Uterus (tissue), 4 donors: Measurements from ENCODE around the gene ONECUT3. TPM values are rescaled to one million over a fixed set of nuclear protein-coding genes. Genes with fewer than 3 reads are reported as not detected.

Experiments used
- DNase-seq, 2 donors: peaks; one replicate each; pipeline ENCODE4 v3.0.0-alpha.2; 2019 to 2020
- H3K27ac ChIP-seq, 2 donors: fragments of 200-600 bp; sonication (generic); 1 replicate in 1 of 2; 2 replicates in 1 of 2; pipeline ENCODE4 v1.5.1; 2016 to 2018
- H3K27me3 ChIP-seq, 2 donors: fragments of 200-600 bp; sonication (generic); one replicate each; pipeline ENCODE4 v1.5.1; 2018 to 2019; ENCODE audit warnings: control low read depth in 1 of 2
- H3K36me3 ChIP-seq, 2 donors: fragments of 200-600 bp; sonication (generic); one replicate each; pipeline ENCODE4 v1.5.1; 2019; ENCODE audit warnings: control low read depth in 1 of 2
- H3K4me1 ChIP-seq, 2 donors: fragments of 200-600 bp; sonication (generic); one replicate each; pipeline ENCODE4 v1.5.1; 2018 to 2019; ENCODE audit warnings: control low read depth in 1 of 2
- H3K4me3 ChIP-seq, 2 donors: fragments of 200-600 bp; sonication (generic); 1 replicate in 1 of 2; 2 replicates in 1 of 2; pipeline ENCODE4 v1.5.1; 2018 to 2019; ENCODE audit warnings: mild to moderate bottlenecking in 1 of 2
- H3K9me3 ChIP-seq, 2 donors: fragments of 200-600 bp; sonication (generic); one replicate each; pipeline ENCODE4 v1.5.1; 2019; ENCODE audit warnings: control low read depth in 1 of 2
- CTCF ChIP-seq, 4 experiments: fragments of 200-600 bp in 2 of 4; fragments of 450-650 bp in 2 of 4; sonication (generic) in 2 of 4; IDR thresholded peaks; one replicate each; pipeline ENCODE4 v1.5.1; 2016 to 2019; ENCODE audit warnings: antibody characterized with exemption in 4 of 4, mild to moderate bottlenecking in 2 of 4, moderate library complexity in 1 of 4
- POLR2A ChIP-seq, 2 donors: fragments of 450-650 bp; IDR thresholded peaks; one replicate each; pipeline ENCODE4 v1.6.1; 2016; ENCODE audit warnings: antibody characterized with exemption in 2 of 2, mild to moderate bottlenecking in 1 of 2, moderate library complexity in 1 of 2
- intact Hi-C: fragments of 100-400 bp; cut with DNase I; formaldehyde crosslinking; loops from one replicate; pipeline ENCODE4 v1.15.1; 2023; ENCODE audit warnings: low total_unique reads
- total RNA-seq, 4 donors: library from RNA; depleted of rRNA in 3 of 4; stranded (reverse); fragments of >200 nt in 3 of 4; gene quantifications; one replicate each; pipeline versions ENCODE4 v1.1.0 to v1.2.4, GENCODE V29; 2014 to 2023
- donor health status: DM: yes; HTN: yes; CAD: no.

The ONECUT3 gene
- total RNA-seq, 4 donors from 2014 or later, result not detected

- Histone ChIP-seq H3K4me1 (no peaks in the 10 kb centered on the region), H3K4me3 (no peak overlapping the region), H3K9me3 (peaks cover 0 to 8% of the 10 kb centered on the region in 2 donors), H3K36me3 (no peaks in the 10 kb centered on the region), H3K27ac (no peak overlapping the region), H3K27me3 (peaks cover 10 to 64% of the 10 kb centered on the region in 2 donors)
- intact Hi-C loops, result loop anchor here (10.0 kb wide), 2 partner anchors 58 to 222 kb away; no protein-coding TSS in a partner anchor
- DNase-seq, result no peak
- TF ChIP-seq CTCF (IDR thresholded peaks at IDR 0.05) (no peak), POLR2A (IDR thresholded peaks at IDR 0.05) (no peak)
These were observed 13.6 kb downstream of the ONECUT3 start for GRCh38 chr19:1766800-1767352.

- Histone ChIP-seq H3K4me3 (no peak overlapping the region), H3K9me3 (peaks cover 0 to 8% of the 10 kb centered on the region in 2 donors), H3K27ac (no peak overlapping the region), H3K4me1 (no peaks in the 10 kb centered on the region), H3K36me3 (no peaks in the 10 kb centered on the region), H3K27me3 (peaks cover 10 to 64% of the 10 kb centered on the region in 2 donors)
- TF ChIP-seq POLR2A (IDR thresholded peaks at IDR 0.05) (no peak), CTCF (IDR thresholded peaks at IDR 0.05) (peak; percentile 83 to 91 (median 83))
- DNase-seq, result peak in 1 of 2 donors; percentile 39
- intact Hi-C loops, result loop anchor here (10.0 kb wide), 2 partner anchors 57 to 223 kb away; no protein-coding TSS in a partner anchor
These were observed 14.2 kb downstream of the ONECUT3 start for GRCh38 chr19:1767464-1767933.

DNA sequence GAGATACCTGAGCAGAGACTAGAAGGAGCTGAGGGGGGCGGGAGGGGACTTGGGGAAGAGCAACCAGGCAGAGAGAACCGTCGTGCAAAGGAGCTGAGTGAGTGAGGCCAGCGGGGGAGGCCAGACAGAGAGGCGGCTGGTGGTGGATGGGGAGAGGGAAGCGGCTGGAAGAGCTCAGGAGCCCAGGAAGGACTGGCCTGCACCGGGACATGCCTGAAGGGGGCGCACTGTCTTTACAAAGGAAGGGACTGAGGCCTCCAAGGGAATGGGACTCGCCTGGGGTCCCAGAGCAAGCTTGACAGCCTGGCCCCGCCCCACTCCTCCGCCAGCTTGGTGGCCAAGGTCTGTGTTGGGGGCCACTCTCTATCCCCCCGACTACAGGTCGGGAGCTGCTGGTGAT is 14.9 kb downstream of the ONECUT3 start:
- no peaks in the 10 kb centered on the region for H3K36me3 ChIP-seq
- TF ChIP-seq CTCF (IDR thresholded peaks at IDR 0.05) (no peak), POLR2A (IDR thresholded peaks at IDR 0.05) (no peak)
- H3K27me3 ChIP-seq, result peaks cover 10 to 56% of the 10 kb centered on the region in 2 donors
- DNase-seq, result no peak
- H3K4me3 ChIP-seq, result no peak overlapping the region
- intact Hi-C loops, result loop anchor here (10.0 kb wide), 2 partner anchors 57 to 223 kb away; no protein-coding TSS in a partner anchor
- H3K9me3 ChIP-seq, result peaks cover 0 to 8% of the 10 kb centered on the region in 2 donors
- H3K27ac ChIP-seq, result no peak overlapping the region
- no peaks in the 10 kb centered on the region for H3K4me1 ChIP-seq

DNA sequence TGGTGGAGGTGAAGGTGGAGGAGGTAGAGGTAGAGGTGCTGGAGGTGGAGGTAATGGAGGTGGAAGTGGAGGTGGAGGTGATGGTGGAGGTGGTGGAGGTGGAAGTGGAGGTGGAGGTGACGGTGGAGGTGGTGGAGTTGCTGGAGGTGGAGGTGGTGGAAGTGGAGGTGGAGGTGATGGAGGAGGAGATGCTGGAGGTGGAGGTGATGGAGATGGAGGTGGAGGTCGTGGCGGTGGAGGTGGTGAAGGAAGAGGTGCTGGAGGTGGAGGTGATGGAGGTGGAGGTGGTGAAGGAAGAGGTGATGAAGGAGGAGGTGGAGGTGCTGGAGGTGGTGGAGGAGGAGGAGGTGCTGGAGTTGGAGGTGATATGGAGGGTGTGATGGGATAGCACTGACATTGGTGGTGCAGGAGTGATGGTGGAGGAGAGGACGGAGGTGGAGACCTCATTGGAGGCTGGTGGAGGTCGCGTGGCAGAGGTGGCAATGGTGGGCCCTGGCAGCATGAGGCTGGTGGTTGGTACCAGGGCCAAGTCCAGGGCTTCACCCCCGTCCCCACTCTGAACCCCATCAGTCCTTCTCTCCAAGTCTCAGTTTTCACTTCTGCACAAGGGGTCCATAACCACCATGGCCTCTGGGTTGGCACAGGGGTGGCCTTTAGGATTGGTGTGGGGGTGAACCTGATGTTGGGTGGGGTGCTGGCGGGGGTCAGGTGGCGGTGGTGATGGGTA is 15.8 kb downstream of the ONECUT3 start:
- Histone ChIP-seq H3K36me3 (no peaks in the 10 kb centered on the region), H3K9me3 (peaks cover 0 to 8% of the 10 kb centered on the region in 2 donors), H3K4me3 (no peak overlapping the region), H3K27ac (no peak overlapping the region), H3K27me3 (peaks cover 10 to 48% of the 10 kb centered on the region in 2 donors), H3K4me1 (no peaks in the 10 kb centered on the region)
- TF ChIP-seq POLR2A (IDR thresholded peaks at IDR 0.05) (no peak), CTCF (IDR thresholded peaks at IDR 0.05) (no peak)
- no peak for DNase-seq
- intact Hi-C loops, result loop anchor here (10.0 kb wide), 2 partner anchors 56 to 224 kb away; no protein-coding TSS in a partner anchor

DNA sequence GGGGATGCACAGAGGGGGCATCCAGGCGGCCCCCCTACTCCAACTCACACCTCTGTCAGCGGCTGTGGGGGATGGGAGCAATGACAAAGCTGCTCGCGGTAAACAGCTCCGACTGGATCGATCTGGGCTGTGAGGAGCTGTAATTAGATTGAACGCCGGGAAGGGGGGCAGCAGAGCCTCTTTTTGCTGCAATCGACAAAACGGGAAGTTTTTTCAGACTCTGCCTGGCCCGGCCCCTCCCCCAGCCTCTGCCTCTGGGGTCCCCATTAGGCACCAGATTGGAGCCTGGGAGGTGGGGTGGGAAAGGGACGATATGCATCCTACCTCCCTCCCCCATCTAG is 16.3 kb downstream of the ONECUT3 start:
- TF ChIP-seq CTCF (IDR thresholded peaks at IDR 0.05), result no peak
- no peak for TF ChIP-seq POLR2A (IDR thresholded peaks at IDR 0.05)
- intact Hi-C loops, result loop anchor here (10.0 kb wide), 2 partner anchors 55 to 225 kb away; no protein-coding TSS in a partner anchor
- Histone ChIP-seq H3K4me1 (no peaks in the 10 kb centered on the region), H3K36me3 (no peaks in the 10 kb centered on the region), H3K4me3 (no peak overlapping the region), H3K27ac (no peak overlapping the region), H3K27me3 (peaks cover 10 to 46% of the 10 kb centered on the region in 2 donors), H3K9me3 (peaks cover 0 to 8% of the 10 kb centered on the region in 2 donors)
- no peak for DNase-seq
